Measurements from ENCODE around the gene NEK5.

DNA sequence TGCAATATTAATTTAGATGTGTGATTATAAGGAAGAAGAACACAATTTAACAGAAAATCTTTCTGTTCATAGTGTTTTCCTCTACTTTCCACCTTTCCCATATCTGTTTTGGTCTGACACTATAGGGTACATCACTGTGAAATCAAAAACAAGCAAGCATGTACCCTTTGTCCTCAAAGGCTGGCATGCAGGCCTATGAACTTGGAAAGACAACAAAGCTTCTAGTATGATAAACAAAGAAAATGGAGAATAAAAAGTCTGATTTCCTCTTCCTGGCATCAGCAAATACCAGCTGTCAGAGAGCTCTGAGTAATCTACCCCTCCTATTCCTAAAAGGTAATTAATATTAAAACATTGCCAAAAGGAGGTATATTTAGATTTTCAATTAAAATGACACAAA lies 36.1 kb upstream of the NEK5 start:
- TF ChIP-seq, protein P1, sequence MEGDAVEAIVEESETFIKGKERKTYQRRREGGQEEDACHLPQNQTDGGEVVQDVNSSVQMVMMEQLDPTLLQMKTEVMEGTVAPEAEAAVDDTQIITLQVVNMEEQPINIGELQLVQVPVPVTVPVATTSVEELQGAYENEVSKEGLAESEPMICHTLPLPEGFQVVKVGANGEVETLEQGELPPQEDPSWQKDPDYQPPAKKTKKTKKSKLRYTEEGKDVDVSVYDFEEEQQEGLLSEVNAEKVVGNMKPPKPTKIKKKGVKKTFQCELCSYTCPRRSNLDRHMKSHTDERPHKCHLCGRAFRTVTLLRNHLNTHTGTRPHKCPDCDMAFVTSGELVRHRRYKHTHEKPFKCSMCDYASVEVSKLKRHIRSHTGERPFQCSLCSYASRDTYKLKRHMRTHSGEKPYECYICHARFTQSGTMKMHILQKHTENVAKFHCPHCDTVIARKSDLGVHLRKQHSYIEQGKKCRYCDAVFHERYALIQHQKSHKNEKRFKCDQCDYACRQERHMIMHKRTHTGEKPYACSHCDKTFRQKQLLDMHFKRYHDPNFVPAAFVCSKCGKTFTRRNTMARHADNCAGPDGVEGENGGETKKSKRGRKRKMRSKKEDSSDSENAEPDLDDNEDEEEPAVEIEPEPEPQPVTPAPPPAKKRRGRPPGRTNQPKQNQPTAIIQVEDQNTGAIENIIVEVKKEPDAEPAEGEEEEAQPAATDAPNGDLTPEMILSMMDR (conservative IDR thresholded peaks at IDR 0.05): no peak
- no peak for TF ChIP-seq ZFX (IDR thresholded peaks at IDR 0.05)

Data from C4-2B (cell line).